Neural cell (in vitro differentiated cells): ENCODE results near the gene C11orf87. TPM values are rescaled to one million over a fixed set of nuclear protein-coding genes. Genes with fewer than 3 reads are reported as not detected.

Experiments used
- H2AFZ ChIP-seq: fragments of 200-600, 300-800 bp; sonication (generic), shearing (Covaris generic); 2 replicates; pipeline ENCODE4 v1.6.0; 2014; ENCODE audit warnings: low read depth, mild to moderate bottlenecking, antibody characterized with exemption, low read length, moderate library complexity
- H3F3A ChIP-seq: fragments of 200-600 bp; shearing (Covaris generic); 2 replicates; pipeline ENCODE4 v1.6.1; 2016; ENCODE audit warnings: mild to moderate bottlenecking, moderate library complexity, mixed read lengths, antibody characterized with exemption, low read length; ENCODE audit not compliant: insufficient read depth, poor library complexity, severe bottlenecking
- H3K27ac ChIP-seq: fragments of 200-600, 300-800 bp; sonication (generic), shearing (Covaris generic); 2 replicates; pipeline ENCODE4 v1.5.1; 2014; ENCODE audit warnings: mild to moderate bottlenecking, low read length, moderate library complexity
- H3K27me3 ChIP-seq: fragments of 300-800, 200-600 bp; sonication (generic), shearing (Covaris generic); 2 replicates; pipeline ENCODE4 v1.6.0; 2014; ENCODE audit warnings: mild to moderate bottlenecking, low read depth, low read length, moderate library complexity; ENCODE audit not compliant: insufficient read depth
- H3K36me3 ChIP-seq: fragments of 300-800, 200-600 bp; sonication (generic), shearing (Covaris generic); 2 replicates; pipeline ENCODE4 v1.5.1; 2014; ENCODE audit warnings: mild to moderate bottlenecking, antibody characterized with exemption, low read length, moderate library complexity; ENCODE audit not compliant: insufficient read depth
- H3K4me2 ChIP-seq: fragments of 300-800, 200-600 bp; sonication (generic), shearing (Covaris generic); 2 replicates; pipeline ENCODE4 v1.6.0; 2014; ENCODE audit warnings: mild to moderate bottlenecking, low read length
- H3K4me3 ChIP-seq: fragments of 300-800, 200-600 bp; sonication (generic), shearing (Covaris generic); 2 replicates; pipeline ENCODE4 v1.5.1; 2014; ENCODE audit warnings: mild to moderate bottlenecking, low read length, moderate library complexity
- H3K79me2 ChIP-seq: fragments of 200-600 bp; shearing (Covaris generic); replicated peaks from 2 replicates; pipeline ENCODE4 v1.6.0; 2014; ENCODE audit warnings: mild to moderate bottlenecking, low read length, moderate library complexity; ENCODE audit not compliant: insufficient read depth
- H3K9ac ChIP-seq: fragments of 300-800, 200-600 bp; sonication (generic), shearing (Covaris generic); 2 replicates; pipeline ENCODE4 v1.6.1; 2016; ENCODE audit warnings: mild to moderate bottlenecking, low read length, mixed read lengths
- H3K9me2 ChIP-seq: fragments of 200-600 bp; shearing (Covaris generic); 2 replicates; pipeline ENCODE4 v1.6.1; 2016; ENCODE audit warnings: mild to moderate bottlenecking, low read length, mixed read lengths; ENCODE audit not compliant: insufficient read depth
- H3K9me3 ChIP-seq: fragments of 200-600, 300-800 bp; sonication (generic), shearing (Covaris generic); 2 replicates; pipeline ENCODE4 v1.6.1; 2016; ENCODE audit warnings: mild to moderate bottlenecking, mixed run types, low read length, moderate library complexity, mixed read lengths
- H4K20me1 ChIP-seq: fragments of 200-600 bp; shearing (Covaris generic); 2 replicates; pipeline ENCODE4 v1.6.1; 2016; ENCODE audit warnings: mild to moderate bottlenecking, mixed run types; ENCODE audit not compliant: insufficient read depth
- CTCF ChIP-seq: fragments of 450-650 bp; IDR thresholded peaks from 2 replicates; pipeline ENCODE4 v1.5.1; 2014; ENCODE audit warnings: antibody characterized with exemption, mild to moderate bottlenecking, moderate library complexity; ENCODE audit not compliant: poor library complexity, severe bottlenecking
- EP300 ChIP-seq: fragments of 450-650 bp; conservative IDR thresholded peaks from 2 replicates; pipeline ENCODE4 v1.6.1; 2014; ENCODE audit warnings: antibody characterized with exemption, mild to moderate bottlenecking, moderate library complexity; ENCODE audit not compliant: poor library complexity, severe bottlenecking
- EZH2 ChIP-seq: fragments of 200-600, 300-800 bp; shearing (Covaris generic), sonication (generic); IDR thresholded peaks from 2 replicates; pipeline ENCODE4 v1.6.1; 2014; ENCODE audit warnings: antibody characterized with exemption, low read length, borderline replicate concordance, mild to moderate bottlenecking; ENCODE audit not compliant: insufficient read depth, poor library complexity, severe bottlenecking
- MXI1 ChIP-seq: fragments of 450-650 bp; conservative IDR thresholded peaks from 2 replicates; pipeline ENCODE4 v1.6.1; 2014; ENCODE audit warnings: antibody characterized with exemption, mild to moderate bottlenecking; ENCODE audit not compliant: poor library complexity, severe bottlenecking
- POLR2AphosphoS5 ChIP-seq: IDR thresholded peaks from 2 replicates; pipeline ENCODE4 v1.6.1; 2012
- RAD21 ChIP-seq: fragments of 450-650 bp; conservative IDR thresholded peaks from 2 replicates; pipeline ENCODE4 v1.6.1; 2014; ENCODE audit warnings: antibody characterized with exemption, mild to moderate bottlenecking, moderate library complexity
- REST ChIP-seq: IDR thresholded peaks from 2 replicates; pipeline ENCODE4 v1.6.1; 2012; ENCODE audit warnings: borderline replicate concordance
- SMC3 ChIP-seq: fragments of 450-650 bp; conservative IDR thresholded peaks from 2 replicates; pipeline ENCODE4 v1.6.1; 2014; ENCODE audit warnings: antibody characterized with exemption, mild to moderate bottlenecking, moderate library complexity; ENCODE audit not compliant: poor library complexity
- TAF1 ChIP-seq: IDR thresholded peaks from 2 replicates; pipeline ENCODE4 v1.6.1; 2012; ENCODE audit warnings: low read depth
- polyA plus RNA-seq: library from polyadenylated mRNA; depleted of rRNA; stranded (reverse); fragments of >200 nt; gene quantifications from 2 replicates; pipeline ENCODE4 v1.2.3, GENCODE V29; 2014

Gene C11orf87
- polyA plus RNA-seq, 1 donor from 2014 or later, result 8.6 TPM

- H4K20me1 ChIP-seq, result no peaks in the 10 kb centered on the region
- H3K27ac ChIP-seq, result no peak overlapping the region
- H3K36me3 ChIP-seq, result no peaks in the 10 kb centered on the region
- no peaks in the 10 kb centered on the region for H3K9me2 ChIP-seq
- no peak for TF ChIP-seq REST
- TF ChIP-seq MXI1, result no peak
- TF ChIP-seq EP300, result no peak
- no peak for TF ChIP-seq CTCF
- TF ChIP-seq TAF1, result no peak
- no peak overlapping the region for H2AFZ ChIP-seq
- no peak overlapping the region for H3K9ac ChIP-seq
- no peaks in the 10 kb centered on the region for H3F3A ChIP-seq
- no peaks in the 10 kb centered on the region for H3K79me2 ChIP-seq
- H3K4me3 ChIP-seq, result no peak overlapping the region
- H3K4me2 ChIP-seq, result no peak overlapping the region
- no peaks in the 10 kb centered on the region for H3K27me3 ChIP-seq
- no peaks in the 10 kb centered on the region for H3K9me3 ChIP-seq
Measured at GRCh38 chr11:109433753-109434256, 11.8 kb downstream of the C11orf87 start.

GRCh38 chr11:109435121-109435742, 13.2 kb downstream of the C11orf87 start:
- Histone ChIP-seq H3K9me3 (no peaks in the 10 kb centered on the region), H3K79me2 (no peaks in the 10 kb centered on the region), H3K36me3 (no peaks in the 10 kb centered on the region), H4K20me1 (no peaks in the 10 kb centered on the region), H3K27ac (no peak overlapping the region), H3K9ac (no peak overlapping the region), H3K4me3 (no peak overlapping the region), H3F3A (no peaks in the 10 kb centered on the region), H3K9me2 (no peaks in the 10 kb centered on the region), H3K27me3 (no peaks in the 10 kb centered on the region), H2AFZ (no peak overlapping the region), H3K4me2 (no peak overlapping the region)
- TF ChIP-seq TAF1 (no peak), EP300 (no peak), CTCF (no peak), EZH2 (no peak), REST (no peak), MXI1 (no peak), POLR2AphosphoS5 (no peak), RAD21 (no peak), SMC3 (no peak)
